H9 (cell line): Measurements from ENCODE around the gene ADIRF. TPM values are rescaled to one million over a fixed set of nuclear protein-coding genes. Genes with fewer than 3 reads are reported as not detected.

ENCODE experiments used
- DNase-seq: peaks from one replicate; pipeline ENCODE4 v3.0.0-alpha.2; 2017
- H2AFZ ChIP-seq: one replicate; pipeline ENCODE4 v1.6.1; 2013; ENCODE audit warnings: mild to moderate bottlenecking, low read length, control low read depth, moderate library complexity
- H2AK5ac ChIP-seq: 2 replicates; pipeline ENCODE4 v1.6.1; 2013; ENCODE audit warnings: low read length, control low read depth, mixed read lengths; ENCODE audit not compliant: insufficient read length
- H2BK120ac ChIP-seq: one replicate; pipeline ENCODE4 v1.6.1; 2013; ENCODE audit warnings: low read depth, mild to moderate bottlenecking, low read length, control low read depth, inconsistent platforms; ENCODE audit not compliant: poor library complexity, severe bottlenecking
- H2BK12ac ChIP-seq: 2 replicates; pipeline ENCODE4 v1.6.1; 2013; ENCODE audit warnings: low read length, control low read depth, mixed read lengths, low read depth; ENCODE audit not compliant: insufficient read length
- H2BK15ac ChIP-seq: 2 replicates; pipeline ENCODE4 v1.6.1; 2013; ENCODE audit warnings: low read depth, low read length, control low read depth
- H2BK20ac ChIP-seq: one replicate; pipeline ENCODE4 v1.6.1; 2013; ENCODE audit warnings: low read depth, mild to moderate bottlenecking, low read length, control low read depth, inconsistent platforms; ENCODE audit not compliant: poor library complexity, severe bottlenecking
- H2BK5ac ChIP-seq: 2 replicates; pipeline ENCODE4 v1.6.1; 2013; ENCODE audit warnings: low read length, control low read depth, mixed read lengths; ENCODE audit not compliant: insufficient read length
- H3K14ac ChIP-seq: 2 replicates; pipeline ENCODE4 v1.6.1; 2013; ENCODE audit warnings: low read length, control low read depth; ENCODE audit not compliant: insufficient read depth
- H3K18ac ChIP-seq: 2 replicates; pipeline ENCODE4 v1.6.1; 2013; ENCODE audit warnings: low read depth, mild to moderate bottlenecking, mixed read lengths, low read length, control low read depth; ENCODE audit not compliant: insufficient read length
- H3K23ac ChIP-seq: 2 replicates; pipeline ENCODE4 v1.6.1; 2013; ENCODE audit warnings: low read length, control low read depth, mixed read lengths, low read depth; ENCODE audit not compliant: insufficient read length
- H3K23me2 ChIP-seq: 2 replicates; pipeline ENCODE4 v1.6.1; 2013; ENCODE audit warnings: low read depth, mild to moderate bottlenecking, mixed read lengths, low read length, control low read depth; ENCODE audit not compliant: insufficient read length, poor library complexity, severe bottlenecking
- H3K27ac ChIP-seq: 2 replicates; pipeline ENCODE4 v1.5.1; 2013; ENCODE audit warnings: low read length, control low read depth, mixed read lengths, low read depth; ENCODE audit not compliant: insufficient read length
- H3K27me3 ChIP-seq: 2 replicates; pipeline ENCODE4 v1.6.1; 2013; ENCODE audit warnings: low read length, control low read depth, inconsistent platforms; ENCODE audit not compliant: insufficient read depth
- H3K4ac ChIP-seq: 2 replicates; pipeline ENCODE4 v1.6.1; 2013; ENCODE audit warnings: low read depth, mild to moderate bottlenecking, control low read depth, inconsistent platforms, low read length, moderate library complexity
- H3K4me1 ChIP-seq: 2 replicates; pipeline ENCODE4 v1.6.1; 2013; ENCODE audit warnings: low read length, control low read depth, inconsistent platforms; ENCODE audit not compliant: insufficient read depth
- H3K4me2 ChIP-seq: 2 replicates; pipeline ENCODE4 v1.6.1; 2013; ENCODE audit warnings: low read length, control low read depth, mixed read lengths; ENCODE audit not compliant: insufficient read length, insufficient read depth
- H3K56ac ChIP-seq: 2 replicates; pipeline ENCODE4 v1.6.1; 2013; ENCODE audit warnings: low read depth, mild to moderate bottlenecking, mixed read lengths, low read length, control low read depth; ENCODE audit not compliant: insufficient read length
- H3K79me1 ChIP-seq: 2 replicates; pipeline ENCODE4 v1.6.1; 2013; ENCODE audit warnings: low read depth, mild to moderate bottlenecking, moderate library complexity, low read length, control low read depth, inconsistent platforms; ENCODE audit not compliant: insufficient read depth, poor library complexity, severe bottlenecking
- H3K79me2 ChIP-seq: 2 replicates; pipeline ENCODE4 v1.6.1; 2013; ENCODE audit warnings: low read length, control low read depth, inconsistent platforms; ENCODE audit not compliant: insufficient read depth
- H3K9ac ChIP-seq: 2 replicates; pipeline ENCODE4 v1.6.1; 2013; ENCODE audit warnings: low read length, control low read depth, mixed read lengths; ENCODE audit not compliant: insufficient read length; ENCODE audit errors: extremely low read depth
- H3K9me3 ChIP-seq: one replicate; pipeline ENCODE4 v1.6.1; 2013; ENCODE audit warnings: low read depth, low read length, inconsistent platforms; ENCODE audit not compliant: control insufficient read depth
- H3T11ph ChIP-seq: one replicate; pipeline ENCODE4 v1.6.1; 2013; ENCODE audit warnings: mild to moderate bottlenecking, low read length, control low read depth, inconsistent platforms
- H4K20me1 ChIP-seq: one replicate; pipeline ENCODE4 v1.6.1; 2013; ENCODE audit not compliant: control insufficient read depth, insufficient read length, insufficient read depth
- H4K5ac ChIP-seq: 2 replicates; pipeline ENCODE4 v1.6.1; 2013; ENCODE audit warnings: low read depth, mild to moderate bottlenecking, mixed read lengths, low read length, control low read depth; ENCODE audit not compliant: insufficient read length
- H4K8ac ChIP-seq: replicated peaks from 2 replicates; pipeline ENCODE4 v1.6.1; 2013; ENCODE audit warnings: low read length, control low read depth, mixed read lengths, low read depth; ENCODE audit not compliant: insufficient read length
- H4K91ac ChIP-seq: 2 replicates; pipeline ENCODE4 v1.6.1; 2013; ENCODE audit warnings: low read depth, mild to moderate bottlenecking, moderate library complexity, mixed read lengths, low read length, control low read depth; ENCODE audit not compliant: insufficient read length
- H3K27ac Mint-ChIP-seq, 3 experiments: 2 replicates in 2 of 3; 3 replicates in 1 of 3; pipeline ENCODE4 v1.8.0; 2020 to 2021; ENCODE audit warnings: mixed read lengths in 3 of 3, mild to moderate bottlenecking in 1 of 3, moderate library complexity in 1 of 3
- H3K27me3 Mint-ChIP-seq: 2 replicates; pipeline ENCODE4 v1.8.0; 2021; ENCODE audit warnings: low read depth, mild to moderate bottlenecking, moderate library complexity, mixed read lengths
- H3K36me3 Mint-ChIP-seq, 3 experiments: 2 replicates in 2 of 3; 3 replicates in 1 of 3; pipeline ENCODE4 v1.8.0; 2020 to 2021; ENCODE audit warnings: low read depth in 3 of 3, mixed read lengths in 3 of 3; ENCODE audit not compliant: insufficient read depth in 1 of 3
- H3K4me1 Mint-ChIP-seq, 2 experiments: 2 replicates each; pipeline ENCODE4 v1.8.0; 2020; ENCODE audit warnings: mixed read lengths in 2 of 2
- H3K4me3 Mint-ChIP-seq, 2 experiments: 2 replicates in 1 of 2; 3 replicates in 1 of 2; pipeline ENCODE4 v1.8.0; 2020 to 2021; ENCODE audit warnings: mild to moderate bottlenecking in 2 of 2, mixed read lengths in 2 of 2, moderate library complexity in 1 of 2
- H3K9me3 Mint-ChIP-seq, 2 experiments: 2 replicates in 1 of 2; 3 replicates in 1 of 2; pipeline ENCODE4 v1.8.0; 2020; ENCODE audit warnings: mild to moderate bottlenecking in 2 of 2, mixed read lengths in 2 of 2, moderate library complexity in 1 of 2
- CTCF ChIP-seq: fragments of 200-600 bp; sonication (generic); conservative IDR thresholded peaks from 3 replicates; pipeline ENCODE4 v1.8.0; 2021; ENCODE audit warnings: antibody characterized with exemption, mild to moderate bottlenecking
- WGBS: extraction: QIAGEN DNeasy Blood & Tissue Kit; methylation state at CpG from one replicate; pipeline ENCODE4 v1.1.7; 2013; ENCODE audit warnings: missing lambda C conversion rate, low lambda C conversion rate, mixed read lengths; ENCODE audit not compliant: insufficient read length; ENCODE audit errors: extremely low coverage; 5-methylcytosine and 5-hydroxymethylcytosine counted together
- total RNA-seq: library from RNA; stranded (reverse); gene quantifications from 2 replicates; pipeline ENCODE4 v1.2.1, GENCODE V29; 2021

The ADIRF gene
- total RNA-seq, 1 experiment from 2014 or later = not detected

GRCh38 chr10:86941426-86941825 lies 26.9 kb upstream of the ADIRF start:
- peaks cover 2% of the 10 kb centered on the region for H3K27me3 Mint-ChIP-seq
- no peak overlapping the region for H2BK120ac ChIP-seq

More at GRCh38 chr10:86941426-86941825, 26.9 kb upstream of the ADIRF start:
- Mint-ChIP-seq H3K36me3 (no peaks in the 10 kb centered on the region; a peak in 1 of 7 replicates), H3K27ac (no peak overlapping the region), H3K9me3 (no peaks in the 10 kb centered on the region; a peak in 2 of 5 replicates), H3K4me3 (no peak overlapping the region), H3K4me1 (peaks cover 11 to 13% of the 10 kb centered on the region in 2 experiments)
- no peak overlapping the region for H4K5ac ChIP-seq
- H3K79me2 ChIP-seq = no peaks in the 10 kb centered on the region
- no peak overlapping the region for H4K91ac ChIP-seq
- TF ChIP-seq CTCF = no peak
- no peaks in the 10 kb centered on the region for H3K9me3 ChIP-seq
- H3T11ph ChIP-seq = no peak overlapping the region
- H3K23ac ChIP-seq = no peak overlapping the region
- no peak overlapping the region for H2BK5ac ChIP-seq
- H3K27ac ChIP-seq = no peak overlapping the region
- no peak overlapping the region for H3K9ac ChIP-seq
- H3K4me2 ChIP-seq = no peak overlapping the region
- H3K18ac ChIP-seq = no peak overlapping the region
- no peak overlapping the region for H2BK20ac ChIP-seq
- H3K4ac ChIP-seq = no peak overlapping the region
- no peak overlapping the region for H2AK5ac ChIP-seq
- no peak overlapping the region for H3K14ac ChIP-seq
- H2AFZ ChIP-seq = no peak overlapping the region
- no peak overlapping the region for H2BK15ac ChIP-seq
- H3K23me2 ChIP-seq = no peaks in the 10 kb centered on the region
- WGBS = no CpG with 5 or more reads among the region's 2 CpGs
- H3K79me1 ChIP-seq = no peaks in the 10 kb centered on the region
- H3K4me1 ChIP-seq = no peaks in the 10 kb centered on the region
- DNase-seq = no peak
- no peak overlapping the region for H4K8ac ChIP-seq
- H2BK12ac ChIP-seq = no peak overlapping the region
- H4K20me1 ChIP-seq = no peaks in the 10 kb centered on the region
- no peak overlapping the region for H3K56ac ChIP-seq
- no peaks in the 10 kb centered on the region for H3K27me3 ChIP-seq
